Nephron progenitor cell (in vitro differentiated cells): Measurements from ENCODE around the gene KRTAP2-2.
"Not testable (repeated sequence)": the region's sequence is repeated elsewhere in the genome, so short reads cannot be mapped to it uniquely, and the experiment has no call there.

ENCODE experiments used
- DNase-seq: peaks from one replicate; pipeline ENCODE4 v3.0.0; 2021
- H3K27ac Mint-ChIP-seq: 2 replicates; pipeline ENCODE4 v1.8.0; 2021; ENCODE audit warnings: mild to moderate bottlenecking, moderate library complexity, mixed read lengths
- H3K27me3 Mint-ChIP-seq: 2 replicates; pipeline ENCODE4 v1.8.0; 2021; ENCODE audit warnings: mild to moderate bottlenecking, low read depth, mixed read lengths; ENCODE audit not compliant: poor library complexity
- H3K36me3 Mint-ChIP-seq: 2 replicates; pipeline ENCODE4 v1.8.0; 2021; ENCODE audit warnings: low read depth, mixed read lengths
- H3K4me1 Mint-ChIP-seq: 2 replicates; pipeline ENCODE4 v1.8.0; 2021; ENCODE audit warnings: mixed read lengths
- H3K4me3 Mint-ChIP-seq: 2 replicates; pipeline ENCODE4 v1.8.0; 2021; ENCODE audit warnings: mild to moderate bottlenecking, moderate library complexity, mixed read lengths
- H3K9me3 Mint-ChIP-seq: 2 replicates; pipeline ENCODE4 v1.8.0; 2021; ENCODE audit warnings: mild to moderate bottlenecking, moderate library complexity, mixed read lengths
- TF ChIP-seq, protein P1 (sequence below): fragments of 200-600 bp; sonication (generic); IDR thresholded peaks from 2 replicates; pipeline ENCODE4 v1.5.0; 2021; ENCODE audit warnings: antibody characterized with exemption

The KRTAP2-2 gene

DNA sequence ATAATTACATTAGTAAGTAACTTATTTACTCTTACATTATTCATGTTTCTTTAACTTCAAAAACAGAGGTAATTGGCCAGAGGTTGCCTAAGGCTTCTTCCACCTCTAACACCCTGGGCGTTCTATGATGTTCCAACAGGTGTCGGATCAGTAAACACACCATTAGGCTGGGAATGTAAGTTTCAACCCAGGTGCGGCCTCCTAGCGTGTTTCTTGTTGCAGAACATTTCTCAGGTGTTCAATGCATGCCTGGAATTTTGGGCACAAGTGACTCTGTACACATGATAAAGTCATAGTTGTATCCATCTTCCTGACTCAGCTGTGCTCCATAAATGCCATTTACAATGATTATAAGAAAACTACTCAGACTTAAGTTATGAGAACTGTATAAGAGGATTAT lies 1.0 kb downstream of the KRTAP2-2 start:
- peaks cover 17% of the 10 kb centered on the region for H3K9me3 Mint-ChIP-seq
- no peaks in the 10 kb centered on the region for H3K36me3 Mint-ChIP-seq
- no peak overlapping the region for H3K4me3 Mint-ChIP-seq
- no peaks in the 10 kb centered on the region for H3K27me3 Mint-ChIP-seq
- TF ChIP-seq, protein P1, sequence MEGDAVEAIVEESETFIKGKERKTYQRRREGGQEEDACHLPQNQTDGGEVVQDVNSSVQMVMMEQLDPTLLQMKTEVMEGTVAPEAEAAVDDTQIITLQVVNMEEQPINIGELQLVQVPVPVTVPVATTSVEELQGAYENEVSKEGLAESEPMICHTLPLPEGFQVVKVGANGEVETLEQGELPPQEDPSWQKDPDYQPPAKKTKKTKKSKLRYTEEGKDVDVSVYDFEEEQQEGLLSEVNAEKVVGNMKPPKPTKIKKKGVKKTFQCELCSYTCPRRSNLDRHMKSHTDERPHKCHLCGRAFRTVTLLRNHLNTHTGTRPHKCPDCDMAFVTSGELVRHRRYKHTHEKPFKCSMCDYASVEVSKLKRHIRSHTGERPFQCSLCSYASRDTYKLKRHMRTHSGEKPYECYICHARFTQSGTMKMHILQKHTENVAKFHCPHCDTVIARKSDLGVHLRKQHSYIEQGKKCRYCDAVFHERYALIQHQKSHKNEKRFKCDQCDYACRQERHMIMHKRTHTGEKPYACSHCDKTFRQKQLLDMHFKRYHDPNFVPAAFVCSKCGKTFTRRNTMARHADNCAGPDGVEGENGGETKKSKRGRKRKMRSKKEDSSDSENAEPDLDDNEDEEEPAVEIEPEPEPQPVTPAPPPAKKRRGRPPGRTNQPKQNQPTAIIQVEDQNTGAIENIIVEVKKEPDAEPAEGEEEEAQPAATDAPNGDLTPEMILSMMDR: no peak
- peaks cover under 1% of the 10 kb centered on the region for H3K4me1 Mint-ChIP-seq
- H3K27ac Mint-ChIP-seq: no peak overlapping the region
- no peak for DNase-seq

DNA sequence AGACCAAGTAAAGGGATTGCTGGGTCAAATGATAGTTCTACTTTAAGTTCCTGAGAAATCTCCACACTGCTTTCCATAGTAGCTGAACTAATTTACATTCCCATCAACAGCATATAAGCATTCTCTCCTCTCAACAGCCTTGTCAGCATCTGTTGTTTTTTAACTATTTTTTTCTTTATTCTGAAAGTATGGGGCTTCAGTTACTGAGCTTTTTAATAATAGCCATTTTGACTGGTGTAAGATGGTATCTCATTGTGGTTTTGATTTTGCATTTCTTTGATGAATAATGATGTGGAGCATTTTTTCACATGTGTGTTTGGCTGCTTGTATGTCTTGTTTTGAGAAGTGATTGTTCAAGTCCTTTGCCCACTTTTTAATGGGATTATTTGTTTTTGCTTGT lies 2.5 kb downstream of the KRTAP2-2 start:
- H3K27ac Mint-ChIP-seq: no peak overlapping the region
- H3K4me3 Mint-ChIP-seq: no peak overlapping the region
- H3K4me1 Mint-ChIP-seq: no peaks in the 10 kb centered on the region
- H3K9me3 Mint-ChIP-seq: peaks cover 17% of the 10 kb centered on the region
- TF ChIP-seq, protein P1: no peak
- H3K27me3 Mint-ChIP-seq: peaks cover 3% of the 10 kb centered on the region
- DNase-seq: no peak
- H3K36me3 Mint-ChIP-seq: no peaks in the 10 kb centered on the region

DNA sequence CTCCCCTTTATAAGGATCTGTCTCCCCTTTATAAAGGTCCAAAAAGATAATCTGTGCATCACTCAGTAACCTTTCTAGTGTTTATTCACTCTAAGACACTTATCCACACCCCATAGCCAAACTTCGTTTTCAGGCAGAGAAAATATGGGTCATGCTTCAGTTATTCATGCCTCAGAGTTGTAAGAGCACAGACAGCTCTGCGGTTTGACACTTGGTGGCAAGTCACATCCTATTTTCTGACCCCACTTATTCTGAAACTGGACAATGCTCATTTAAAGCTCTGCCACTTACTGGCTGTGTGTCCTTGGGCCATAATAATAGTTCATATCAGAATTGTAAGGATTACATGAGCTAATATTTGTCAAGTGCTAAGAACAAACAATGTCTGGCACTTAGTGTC lies 5.9 kb downstream of the KRTAP2-2 start:
- Mint-ChIP-seq H3K4me1 (no peaks in the 10 kb centered on the region), H3K4me3 (no peak overlapping the region), H3K36me3 (no peaks in the 10 kb centered on the region), H3K27me3 (peaks cover 3% of the 10 kb centered on the region), H3K9me3 (peaks cover 15% of the 10 kb centered on the region), H3K27ac (no peak overlapping the region)
- TF ChIP-seq, protein P1: no peak
- no peak for DNase-seq

DNA sequence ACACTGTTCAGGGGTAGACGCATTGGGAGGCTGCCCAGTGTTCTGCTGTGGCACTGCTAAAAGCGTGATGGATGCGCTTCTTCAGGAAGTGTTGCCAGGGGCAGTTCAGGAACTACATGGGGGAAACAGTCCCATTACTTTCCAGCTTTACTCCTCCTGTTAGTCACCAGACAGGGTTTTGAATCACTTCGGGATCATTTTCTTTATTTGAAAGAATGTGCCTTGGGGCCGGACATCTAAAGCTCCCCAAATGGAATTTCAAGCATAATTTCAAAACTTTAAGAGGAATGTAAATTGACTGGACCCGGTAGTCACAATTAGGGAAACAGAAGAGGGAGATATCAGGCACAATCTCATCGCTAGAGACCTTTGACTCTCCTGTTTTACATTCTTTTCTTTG lies 6.6 kb downstream of the KRTAP2-2 start:
- TF ChIP-seq, protein P1: no peak
- H3K9me3 Mint-ChIP-seq: peaks cover 17% of the 10 kb centered on the region
- H3K4me3 Mint-ChIP-seq: no peak overlapping the region
- H3K36me3 Mint-ChIP-seq: no peaks in the 10 kb centered on the region
- DNase-seq: no peak
- H3K27me3 Mint-ChIP-seq: peaks cover 3% of the 10 kb centered on the region
- no peaks in the 10 kb centered on the region for H3K4me1 Mint-ChIP-seq
- H3K27ac Mint-ChIP-seq: no peak overlapping the region

DNA sequence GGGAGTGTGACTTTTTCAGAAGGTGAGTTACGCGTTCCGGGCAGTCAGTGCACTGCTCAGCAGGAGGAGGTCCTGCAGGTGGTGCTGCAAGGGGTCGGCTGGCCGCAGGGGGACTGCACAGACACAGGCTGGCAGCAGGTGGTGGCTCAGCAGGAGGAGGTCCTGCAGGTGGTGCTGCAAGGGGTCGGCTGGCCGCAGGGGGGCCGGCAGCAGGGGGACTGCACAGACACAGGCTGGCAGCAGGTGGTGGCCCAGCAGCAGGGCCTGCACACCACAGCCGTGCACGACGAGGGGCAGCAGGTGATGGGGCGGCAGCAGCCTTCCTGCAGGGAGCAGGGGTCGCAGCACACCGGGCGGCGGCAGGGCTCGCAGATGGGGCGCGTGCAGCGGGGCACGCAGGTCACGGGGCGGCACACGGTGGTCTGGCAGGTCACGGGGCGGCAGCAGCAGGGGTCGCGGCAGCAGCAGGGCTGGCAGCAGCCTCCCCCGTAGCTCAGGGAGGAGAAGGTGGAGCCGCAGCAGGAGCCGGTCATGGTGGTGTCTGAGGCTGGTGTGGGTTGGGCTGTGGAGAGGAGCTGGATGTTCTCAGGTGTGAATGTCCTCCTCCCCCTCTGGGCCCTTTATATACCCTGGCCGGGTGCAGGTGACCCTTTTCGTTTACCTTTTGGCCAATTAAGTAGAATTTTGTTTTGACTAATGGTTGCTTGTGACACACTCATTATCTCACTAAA lies 8.1 kb downstream of the KRTAP2-2 start, which contains the start of gene KRTAP2-1:
Gene KRTAP2-1, minus strand, starts transcription at position 582 of the 731 bp plus-strand sequence. Its CDS starts 49 bp downstream, at position 533.
- H3K36me3 Mint-ChIP-seq, H3K4me1 Mint-ChIP-seq, DNase-seq, H3K4me3 Mint-ChIP-seq, H3K27me3 Mint-ChIP-seq, H3K27ac Mint-ChIP-seq: not testable (repeated sequence)
- H3K9me3 Mint-ChIP-seq: peaks cover 17% of the 10 kb centered on the region

DNA sequence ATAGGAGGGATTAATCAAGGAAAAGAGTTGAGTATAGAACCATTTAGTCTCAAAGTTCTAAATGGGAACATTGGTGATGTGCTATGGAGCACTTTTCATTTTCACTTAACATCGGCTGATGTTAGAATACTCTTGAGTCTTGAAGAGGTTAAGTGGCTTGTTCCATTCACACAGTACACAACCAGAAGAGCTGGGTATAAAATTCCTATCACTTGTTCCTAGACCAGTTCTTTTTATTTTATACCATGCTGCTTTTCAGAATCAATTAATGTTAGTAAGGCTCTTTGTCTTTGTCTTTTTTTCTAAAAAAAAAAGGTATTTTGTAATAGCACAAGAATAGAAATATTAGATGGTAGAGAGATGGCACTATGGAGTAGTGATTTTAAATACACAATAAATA lies 12.1 kb downstream of the KRTAP2-2 start:
- H3K9me3 Mint-ChIP-seq: peaks cover 17% of the 10 kb centered on the region
- DNase-seq: no peak
- H3K4me1 Mint-ChIP-seq: no peaks in the 10 kb centered on the region
- no peak overlapping the region for H3K4me3 Mint-ChIP-seq
- TF ChIP-seq, protein P1: no peak
- H3K27ac Mint-ChIP-seq: no peak overlapping the region
- H3K36me3 Mint-ChIP-seq: no peaks in the 10 kb centered on the region
- peaks cover 3% of the 10 kb centered on the region for H3K27me3 Mint-ChIP-seq

DNA sequence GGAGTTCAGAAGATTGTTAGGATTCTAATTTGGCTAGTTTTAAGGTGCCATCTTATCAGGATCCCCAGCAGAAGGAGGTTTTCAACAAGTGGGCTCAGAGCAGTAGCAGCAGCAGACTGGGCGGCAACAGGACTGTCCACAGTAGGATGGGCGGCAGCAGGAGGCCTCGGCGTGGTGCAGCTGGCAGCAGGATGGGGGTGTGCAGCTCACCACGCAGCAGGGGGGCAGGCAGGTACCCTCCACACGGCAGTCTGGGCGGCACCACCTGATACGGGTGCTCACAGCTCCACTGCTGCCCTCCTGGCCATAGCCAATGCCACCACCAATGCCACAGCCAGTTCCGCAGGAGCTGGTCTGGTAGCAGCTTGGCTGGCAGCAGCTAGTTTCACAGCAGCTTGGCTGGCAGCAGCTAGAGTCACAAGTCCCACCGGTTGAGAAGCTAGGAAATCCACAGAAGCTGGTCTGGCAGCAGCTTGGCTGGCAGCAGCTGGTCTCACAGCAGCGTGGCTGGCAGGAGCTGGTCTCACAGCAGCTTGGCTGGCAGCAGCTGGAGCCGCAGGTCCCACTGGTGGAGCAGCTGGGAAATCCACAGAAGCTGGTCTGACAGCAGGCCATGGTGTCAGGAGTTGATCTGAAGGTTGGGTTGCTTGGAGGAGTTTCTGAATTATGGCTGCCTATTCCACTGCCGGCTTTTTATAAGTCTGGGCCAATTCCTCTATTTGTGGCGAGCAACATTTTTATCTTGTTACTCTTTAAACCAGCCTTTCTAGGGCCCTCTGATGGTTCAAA lies 14.1 kb downstream of the KRTAP2-2 start, which contains the start of gene KRTAP1-1:
Gene KRTAP1-1, minus strand, starts transcription at position 668 of the 789 bp plus-strand sequence. Its CDS starts 53 bp downstream, at position 615.
- peaks cover 17% of the 10 kb centered on the region for H3K9me3 Mint-ChIP-seq
- H3K4me1 Mint-ChIP-seq, H3K4me3 Mint-ChIP-seq, H3K27ac Mint-ChIP-seq, H3K36me3 Mint-ChIP-seq, H3K27me3 Mint-ChIP-seq, DNase-seq: not testable (repeated sequence)
